K562 (cell line): ENCODE results near the gene THUMPD2. TPM values are rescaled to one million over a fixed set of nuclear protein-coding genes. Genes with fewer than 3 reads are reported as not detected.

Experiments used
- BACH1 ChIP-seq: fragments of 200-800 bp; sonication (Bioruptor generic); IDR thresholded peaks from 2 replicates; pipeline ENCODE4 v1.6.1; 2016; ENCODE audit warnings: missing genetic modification characterization, missing compliant biosample characterization
- C11orf30 ChIP-seq: fragments of 450-650 bp; IDR thresholded peaks from 2 replicates; pipeline ENCODE4 v1.6.1; 2016; ENCODE audit warnings: low read depth, mild to moderate bottlenecking
- E2F3 ChIP-seq: fragments of 250-450 bp; sonication (Bioruptor Pico); IDR thresholded peaks from 2 replicates; pipeline ENCODE4 v1.4.0; 2020; ENCODE audit warnings: mild to moderate bottlenecking
- FOXA1 ChIP-seq: fragments of 450-650 bp; IDR thresholded peaks from 2 replicates; pipeline ENCODE4 v1.6.1; 2016; ENCODE audit warnings: mild to moderate bottlenecking, borderline replicate concordance
- HDAC1 ChIP-seq, 2 experiments: fragments of 450-650 bp; IDR thresholded peaks; 2 replicates each; pipeline ENCODE4 v1.6.1; 2016 to 2017; ENCODE audit warnings: inconsistent platforms in 1 of 2, mild to moderate bottlenecking in 1 of 2, moderate library complexity in 1 of 2
- HIVEP1 ChIP-seq: fragments of 250-450 bp; sonication (Bioruptor Pico); IDR thresholded peaks from 2 replicates; pipeline ENCODE4 v1.4.0; 2020; ENCODE audit warnings: mild to moderate bottlenecking
- HNRNPLL ChIP-seq: fragments of 200-400 bp; formaldehyde crosslinking; IDR thresholded peaks from 2 replicates; pipeline ENCODE4 v1.6.1; 2017; ENCODE audit warnings: low read length, low read depth, mild to moderate bottlenecking; ENCODE audit not compliant: poor library complexity, severe bottlenecking
- IFI16 ChIP-seq: fragments of 250-450 bp; sonication (Bioruptor Pico); IDR thresholded peaks from 2 replicates; pipeline ENCODE4 v2.1.2; 2022; ENCODE audit warnings: mild to moderate bottlenecking, inconsistent platforms
- JUND ChIP-seq, 2 experiments: IDR thresholded peaks; 2 replicates in 1 of 2; 3 replicates in 1 of 2; pipeline ENCODE4 v1.6.1; 2011; ENCODE audit warnings: borderline replicate concordance in 2 of 2, low read depth in 2 of 2, low read length in 2 of 2, improper control_type of control experiment in 1 of 2, missing biosample characterization in 1 of 2, missing genetic modification characterization in 1 of 2, missing genetic modification reagents in 1 of 2
- L3MBTL2 ChIP-seq: fragments of 450-650 bp; IDR thresholded peaks from 2 replicates; pipeline ENCODE4 v1.6.1; 2016; ENCODE audit warnings: mild to moderate bottlenecking, moderate library complexity
- NCOA6 ChIP-seq: fragments of 450-650 bp; IDR thresholded peaks from 2 replicates; pipeline ENCODE4 v1.6.1; 2017; ENCODE audit warnings: mild to moderate bottlenecking
- NR3C1 ChIP-seq: sonication (generic); formaldehyde crosslinking; IDR thresholded peaks from 2 replicates; pipeline ENCODE4 v1.8.1; 2022; ENCODE audit warnings: missing genetic modification reagents
- PCBP2 ChIP-seq: fragments of 200-400 bp; formaldehyde crosslinking; IDR thresholded peaks from 2 replicates; pipeline ENCODE4 v1.6.1; 2018; ENCODE audit warnings: low read length, low read depth, mild to moderate bottlenecking, moderate library complexity; ENCODE audit not compliant: poor library complexity, severe bottlenecking
- PHB ChIP-seq: fragments of 250-450 bp; sonication (Bioruptor Pico); IDR thresholded peaks from 2 replicates; pipeline ENCODE4 v1.5.0; 2021
- PHB2 ChIP-seq: fragments of 450-650 bp; IDR thresholded peaks from 2 replicates; pipeline ENCODE4 v1.6.1; 2017; ENCODE audit warnings: low read depth
- RB1 ChIP-seq: fragments of 450-650 bp; IDR thresholded peaks from 2 replicates; pipeline ENCODE4 v1.6.1; 2017; ENCODE audit warnings: low read depth, mild to moderate bottlenecking
- SP1 ChIP-seq: sonication (generic); formaldehyde crosslinking; IDR thresholded peaks from 2 replicates; pipeline ENCODE4 v1.8.1; 2022; ENCODE audit warnings: mild to moderate bottlenecking, missing genetic modification reagents
- TCF3 ChIP-seq: sonication (generic); formaldehyde crosslinking; IDR thresholded peaks from 2 replicates; pipeline ENCODE4 v1.4.0; 2020; ENCODE audit warnings: mild to moderate bottlenecking, missing genetic modification reagents
- TSC22D4 ChIP-seq: fragments of 450-650 bp; IDR thresholded peaks from 2 replicates; pipeline ENCODE4 v1.6.1; 2016; ENCODE audit warnings: missing genetic modification characterization, missing biosample characterization, control low read depth
- ZBTB9 ChIP-seq: fragments of 450-650 bp; formaldehyde crosslinking; IDR thresholded peaks from 2 replicates; pipeline ENCODE4 v1.4.0; 2020; ENCODE audit warnings: mild to moderate bottlenecking, moderate library complexity
- ZC3H4 ChIP-seq: sonication (generic); formaldehyde crosslinking; IDR thresholded peaks from 2 replicates; pipeline ENCODE4 v1.9.0; 2021; ENCODE audit warnings: missing genetic modification reagents, borderline replicate concordance
- ZEB2 ChIP-seq: fragments of 450-650 bp; IDR thresholded peaks from 2 replicates; pipeline ENCODE4 v1.6.1; 2016
- ZNF24 ChIP-seq: fragments of 450-650 bp; IDR thresholded peaks from 2 replicates; pipeline ENCODE4 v1.6.1; 2016
- ZNF316 ChIP-seq: fragments of 450-650 bp; IDR thresholded peaks from 2 replicates; pipeline ENCODE4 v1.6.1; 2016
- ZNF79 ChIP-seq: fragments of 250-450 bp; sonication (Bioruptor Pico); IDR thresholded peaks from 2 replicates; pipeline ENCODE4 v1.4.0; 2020; ENCODE audit warnings: low read depth, mild to moderate bottlenecking, moderate library complexity
- polyA plus RNA-seq, 8 experiments: library from polyadenylated mRNA; depleted of rRNA in 4 of 8; stranded (reverse) in 5 of 8; unstranded in 3 of 8; fragments of >200 nt; fragmentation: Nextera tagmentation in 2 of 8; fragmentation: Illumina TruSeq in 1 of 8; extraction: Ambion mirVana in 2 of 8; extraction: Trizol in 1 of 8; gene quantifications; 2 replicates each; pipeline versions ENCODE4 v1.2.1 to v1.2.3, GENCODE V29; 2011 to 2014; ENCODE audit warnings: inconsistent platforms in 1 of 8, missing spikeins in 1 of 8
- total RNA-seq, 7 experiments: library from RNA; depleted of rRNA in 6 of 7; stranded (reverse); fragments of >200 nt in 6 of 7; fragmentation: Illumina TruSeq in 2 of 7; extraction: Trizol in 2 of 7; gene quantifications; 2 replicates each; pipeline versions ENCODE4 v1.2.1 to v1.2.3, GENCODE V29; 2011 to 2021; ENCODE audit warnings: low replicate concordance in 1 of 7
- TF ChIP-seq, protein P1 (sequence below), 2 experiments: IDR thresholded peaks; 2 replicates each; pipeline ENCODE4 v1.6.1; 2011; ENCODE audit warnings: borderline replicate concordance in 1 of 2, control low read depth in 1 of 2, low read depth in 1 of 2, low read length in 1 of 2, mild to moderate bottlenecking in 1 of 2, mixed read lengths in 1 of 2, moderate library complexity in 1 of 2; ENCODE audit not compliant: insufficient read depth in 1 of 2, insufficient read length in 1 of 2, poor library complexity in 1 of 2, severe bottlenecking in 1 of 2; ENCODE audit errors: extremely low read depth in 1 of 2
- TF ChIP-seq, protein P2 (sequence below): fragments of 250-450 bp; sonication (Bioruptor Pico); IDR thresholded peaks from 2 replicates; pipeline ENCODE4 v1.8.0; 2022; ENCODE audit warnings: inconsistent platforms

The THUMPD2 gene
- total and polyA plus RNA-seq, 9 of the 15 experiments (the other 6 are each of a cell fraction or from before 2014, with no cell fraction given), result 9.6 to 40.4 (median 24.0) TPM

- no peak for TF ChIP-seq BACH1 (tag)
- TF ChIP-seq PHB2, result no peak
- no peak for TF ChIP-seq HDAC1 (IDR thresholded peaks at IDR 0.05)
- no peak for TF ChIP-seq ZC3H4
- TF ChIP-seq JUND (IDR thresholded peaks at IDR 0.05; ENCODE audit: borderline replicate concordance, low read depth, low read length), result peak; percentile 30; the same call in 1 of the 2 replicates
- no peak for TF ChIP-seq JUND (tag; IDR thresholded peaks at IDR 0.05; ENCODE audit: borderline replicate concordance, low read depth, low read length)
- TF ChIP-seq SP1 (CRISPR knock-in tag), result no peak
- TF ChIP-seq IFI16, result no peak
- TF ChIP-seq ZNF24, result no peak
- TF ChIP-seq ZBTB9 (CRISPR knock-in tag), result no peak
- no peak for TF ChIP-seq RB1
- TF ChIP-seq L3MBTL2, result 0 out of 2 replicates have a peak, but pooled peaks have one; percentile 10
- TF ChIP-seq TCF3 (CRISPR knock-in tag), result 0 out of 2 replicates have a peak, but pooled peaks have one; percentile 4
- peak; percentile 67 for TF ChIP-seq C11orf30
- no peak for TF ChIP-seq ZNF79 (CRISPR knock-in tag)
- TF ChIP-seq, protein P1, sequence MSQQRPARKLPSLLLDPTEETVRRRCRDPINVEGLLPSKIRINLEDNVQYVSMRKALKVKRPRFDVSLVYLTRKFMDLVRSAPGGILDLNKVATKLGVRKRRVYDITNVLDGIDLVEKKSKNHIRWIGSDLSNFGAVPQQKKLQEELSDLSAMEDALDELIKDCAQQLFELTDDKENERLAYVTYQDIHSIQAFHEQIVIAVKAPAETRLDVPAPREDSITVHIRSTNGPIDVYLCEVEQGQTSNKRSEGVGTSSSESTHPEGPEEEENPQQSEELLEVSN (IDR thresholded peaks at IDR 0.05; ENCODE audit: borderline replicate concordance in 1 of 2, extremely low read depth in 1 of 2, insufficient read depth in 1 of 2, insufficient read length in 1 of 2, low read depth in 1 of 2, low read length in 1 of 2, poor library complexity in 1 of 2, severe bottlenecking in 1 of 2), result no peak
- TF ChIP-seq NCOA6, result no peak
- no peak for TF ChIP-seq PCBP2
- peak; percentile 77 for TF ChIP-seq ZNF316
- no peak for TF ChIP-seq FOXA1
- no peak for TF ChIP-seq HNRNPLL
- no peak for TF ChIP-seq NR3C1 (CRISPR knock-in tag)
- no peak for TF ChIP-seq ZEB2
- no peak for TF ChIP-seq PHB
- TF ChIP-seq, protein P2, sequence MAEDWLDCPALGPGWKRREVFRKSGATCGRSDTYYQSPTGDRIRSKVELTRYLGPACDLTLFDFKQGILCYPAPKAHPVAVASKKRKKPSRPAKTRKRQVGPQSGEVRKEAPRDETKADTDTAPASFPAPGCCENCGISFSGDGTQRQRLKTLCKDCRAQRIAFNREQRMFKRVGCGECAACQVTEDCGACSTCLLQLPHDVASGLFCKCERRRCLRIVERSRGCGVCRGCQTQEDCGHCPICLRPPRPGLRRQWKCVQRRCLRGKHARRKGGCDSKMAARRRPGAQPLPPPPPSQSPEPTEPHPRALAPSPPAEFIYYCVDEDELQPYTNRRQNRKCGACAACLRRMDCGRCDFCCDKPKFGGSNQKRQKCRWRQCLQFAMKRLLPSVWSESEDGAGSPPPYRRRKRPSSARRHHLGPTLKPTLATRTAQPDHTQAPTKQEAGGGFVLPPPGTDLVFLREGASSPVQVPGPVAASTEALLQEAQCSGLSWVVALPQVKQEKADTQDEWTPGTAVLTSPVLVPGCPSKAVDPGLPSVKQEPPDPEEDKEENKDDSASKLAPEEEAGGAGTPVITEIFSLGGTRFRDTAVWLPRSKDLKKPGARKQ (CRISPR knock-in tag), result no peak
- no peak for TF ChIP-seq E2F3 (CRISPR knock-in tag)
- no peak for TF ChIP-seq HIVEP1
- TF ChIP-seq TSC22D4 (tag), result no peak
Measured at GRCh38 chr2:39780825-39781600, 2.0 kb upstream of the THUMPD2 start (continued).
